Activated CD4-positive, alpha-beta memory T cell treated with anti-CD3 and anti-CD28 coated beads, Interleukin-2, amount 10 ng/mL, durations not matched to agents 7 days and 5 days (primary cell): Measurements from ENCODE around the gene GNE. TPM values are rescaled to one million over a fixed set of nuclear protein-coding genes. Genes with fewer than 3 reads are reported as not detected.
"Not testable (repeated sequence)": the region's sequence is repeated elsewhere in the genome, so short reads cannot be mapped to it uniquely, and the experiment has no call there.

Experiments used
- CTCF ChIA-PET: fragments of 350-600 bp; sonication (Branson Sonifier 250); formaldehyde crosslinking; loops from one replicate; lab custom pipeline; 2021; ENCODE audit warnings: antibody characterized with exemption, inconsistent platforms; lab: Charles Lee
- POLR2A ChIA-PET: fragments of 350-600 bp; sonication (Branson Sonifier 250); formaldehyde crosslinking; loops from one replicate; lab custom pipeline; 2021; ENCODE audit warnings: antibody characterized with exemption; lab: Charles Lee
- DNase-seq: peaks from one replicate; pipeline ENCODE4 v3.0.0-alpha.2; 2020
- H3K27ac Mint-ChIP-seq: one replicate; pipeline ENCODE4 v1.8.0; 2021; ENCODE audit warnings: mild to moderate bottlenecking, mixed read lengths
- H3K27me3 Mint-ChIP-seq: one replicate; pipeline ENCODE4 v1.8.0; 2021; ENCODE audit warnings: mixed read lengths
- H3K36me3 Mint-ChIP-seq: one replicate; pipeline ENCODE4 v1.8.0; 2021; ENCODE audit warnings: low read depth, mixed read lengths
- H3K4me1 Mint-ChIP-seq: one replicate; pipeline ENCODE4 v1.8.0; 2021; ENCODE audit warnings: mixed read lengths
- H3K4me3 Mint-ChIP-seq: one replicate; pipeline ENCODE4 v1.8.0; 2021; ENCODE audit warnings: mild to moderate bottlenecking, mixed read lengths
- H3K9me3 Mint-ChIP-seq: one replicate; pipeline ENCODE4 v1.8.0; 2021; ENCODE audit warnings: mixed read lengths
- total RNA-seq, 2 experiments: library from RNA; stranded (reverse); gene quantifications; one replicate each; pipeline ENCODE4 v1.2.3, GENCODE V29; 2021

The GNE gene
- total RNA-seq, 2 experiments from 2014 or later = 22.0 to 23.0 TPM

DNA sequence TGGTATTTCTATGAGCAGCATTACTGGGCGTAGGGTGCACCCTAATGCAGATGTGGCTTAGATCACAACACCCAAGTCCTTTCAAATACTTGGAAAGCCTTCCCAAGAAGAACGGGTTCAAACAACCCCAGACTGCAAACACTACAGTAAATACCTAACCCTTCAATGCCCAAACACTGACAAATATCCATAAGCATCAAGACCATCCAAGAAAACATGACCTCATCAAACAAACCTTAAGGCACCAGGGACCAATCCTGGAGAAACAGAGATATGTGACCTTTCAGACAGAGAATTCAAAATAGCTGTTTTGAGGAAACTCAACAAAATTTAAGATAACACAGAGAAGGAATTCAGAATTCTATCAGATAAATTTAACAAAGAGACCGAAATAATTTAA is 83.0 kb downstream of the GNE start:
- not testable (repeated sequence) for H3K27ac Mint-ChIP-seq, H3K4me1 Mint-ChIP-seq, DNase-seq, H3K9me3 Mint-ChIP-seq, H3K4me3 Mint-ChIP-seq, H3K36me3 Mint-ChIP-seq
- peaks cover 10% of the 10 kb centered on the region for H3K27me3 Mint-ChIP-seq
- ChIA-PET POLR2A (interaction anchor here (1.0 kb wide), 1 partner anchor 73 kb away, joined by 3 read pairs; no protein-coding TSS in a partner anchor), CTCF (interaction anchor here (0.7 to 1.5 kb wide), 4 partner anchors 12 to 72 kb away, joined by 3 to 5 read pairs (median 4); partner anchors contain the start of gene CLTA)

DNA sequence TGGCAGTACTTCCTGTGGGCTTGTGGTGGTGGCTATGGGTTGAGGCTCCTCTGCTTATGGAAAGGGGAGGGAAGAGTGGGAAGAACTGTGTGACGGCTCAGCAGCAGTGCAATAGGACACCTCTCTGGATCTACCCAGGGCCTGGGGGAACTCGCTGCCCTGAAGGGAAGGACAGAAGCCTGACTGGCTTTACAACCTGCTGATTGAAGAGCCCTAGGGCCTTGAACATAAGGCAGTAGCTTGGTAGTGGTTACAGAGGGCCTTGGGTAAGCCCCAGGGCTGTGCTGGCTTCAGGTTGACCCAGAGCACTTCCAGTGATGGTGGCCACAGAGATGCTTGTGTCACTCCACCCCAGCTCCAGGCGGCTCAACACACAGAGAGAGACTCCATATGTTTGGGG is 83.5 kb downstream of the GNE start:
- Mint-ChIP-seq H3K27ac (no peak overlapping the region), H3K4me3 (no peak overlapping the region), H3K36me3 (no peaks in the 10 kb centered on the region), H3K27me3 (peaks cover 8% of the 10 kb centered on the region), H3K4me1 (peaks cover 9% of the 10 kb centered on the region), H3K9me3 (no peaks in the 10 kb centered on the region)
- CTCF ChIA-PET = interaction anchor here (0.7 to 1.5 kb wide), 3 partner anchors 13 to 72 kb away, joined by 3 to 5 read pairs (median 4); partner anchors contain the start of gene CLTA
- no peak for DNase-seq
- POLR2A ChIA-PET = no interaction called here

DNA sequence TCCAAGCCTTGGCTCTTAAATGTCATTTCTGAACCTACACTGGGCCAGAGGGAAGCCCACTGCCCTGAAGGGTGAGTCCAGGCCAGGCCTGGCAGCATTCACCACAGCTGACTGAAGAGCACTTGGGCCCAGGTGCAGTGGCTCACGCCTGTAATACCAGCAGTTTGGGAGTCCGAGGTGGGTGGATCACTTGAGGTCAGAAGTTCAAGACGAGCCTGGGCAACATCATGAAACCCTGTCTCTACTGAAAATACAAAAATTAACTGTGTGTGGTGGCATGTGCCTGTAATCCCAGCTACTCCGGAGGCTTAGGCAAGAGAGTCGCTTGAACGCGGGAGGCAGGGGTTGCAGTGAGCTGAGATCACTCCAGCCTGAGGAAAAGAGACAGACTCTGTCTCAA is 84.0 kb downstream of the GNE start:
- Mint-ChIP-seq H3K4me3 (no peak overlapping the region), H3K36me3 (no peaks in the 10 kb centered on the region), H3K9me3 (no peaks in the 10 kb centered on the region), H3K27ac (no peak overlapping the region), H3K27me3 (peaks cover 8% of the 10 kb centered on the region), H3K4me1 (peaks cover 9% of the 10 kb centered on the region)
- DNase-seq = no peak
- CTCF ChIA-PET = interaction anchor here (1.5 kb wide), 1 partner anchor 71 kb away, joined by 5 read pairs; no protein-coding TSS in a partner anchor
- POLR2A ChIA-PET = interaction anchor here (1.1 kb wide), 1 partner anchor 16 kb away, joined by 3 read pairs; the partner anchor contains the start of gene CLTA

DNA sequence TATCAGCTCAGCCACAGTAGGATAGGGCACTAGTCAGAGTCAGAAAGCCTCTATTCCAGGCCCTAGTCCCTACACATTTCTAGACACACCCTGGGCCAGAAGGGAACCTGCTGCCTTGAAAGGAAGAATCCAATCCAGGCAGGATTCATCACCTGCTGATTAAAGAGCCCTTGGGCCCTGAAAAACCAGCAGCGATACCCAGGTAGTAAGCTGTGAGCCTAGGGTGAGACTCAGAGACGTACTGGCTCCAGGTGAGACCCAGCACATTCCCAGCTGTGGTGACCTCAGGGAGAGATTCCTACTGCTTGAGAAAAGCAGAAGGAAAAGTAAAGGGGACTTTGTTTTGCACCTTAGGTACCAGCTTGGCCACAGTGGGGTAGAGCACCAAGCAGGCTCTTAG is 84.4 kb downstream of the GNE start:
- Mint-ChIP-seq H3K27ac (no peak overlapping the region), H3K36me3 (no peaks in the 10 kb centered on the region), H3K4me3 (no peak overlapping the region), H3K27me3 (peaks cover 8% of the 10 kb centered on the region), H3K9me3 (no peaks in the 10 kb centered on the region), H3K4me1 (peaks cover 5% of the 10 kb centered on the region)
- ChIA-PET POLR2A (interaction anchor here (1.1 kb wide), 1 partner anchor 17 kb away, joined by 3 read pairs; the partner anchor contains the start of gene CLTA), CTCF (no interaction called here)
- no peak for DNase-seq

DNA sequence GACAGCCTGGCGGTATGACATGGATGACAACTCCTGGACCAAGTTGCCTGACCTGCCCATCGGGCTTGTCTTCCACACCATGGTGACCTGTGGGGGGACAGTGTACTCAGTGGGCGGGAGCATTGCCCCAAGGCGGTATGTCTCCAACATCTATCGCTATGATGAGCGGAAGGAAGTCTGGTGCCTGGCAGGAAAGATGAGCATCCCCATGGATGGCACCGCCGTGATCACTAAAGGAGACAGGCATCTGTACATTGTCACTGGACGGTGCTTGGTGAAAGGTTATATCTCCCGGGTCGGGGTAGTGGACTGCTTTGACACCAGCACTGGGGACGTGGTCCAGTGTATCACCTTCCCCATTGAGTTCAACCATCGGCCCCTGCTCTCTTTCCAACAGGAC is 87.7 kb downstream of the GNE start:
- DNase-seq = no peak
- Mint-ChIP-seq H3K27me3 (peaks cover 14% of the 10 kb centered on the region), H3K9me3 (no peaks in the 10 kb centered on the region), H3K4me3 (no peak overlapping the region), H3K36me3 (no peaks in the 10 kb centered on the region), H3K27ac (no peak overlapping the region), H3K4me1 (peaks cover 12% of the 10 kb centered on the region)
- ChIA-PET POLR2A (interaction anchor here (4.8 kb wide), 1 partner anchor 19 kb away, joined by 44 read pairs; the partner anchor contains the start of gene CLTA), CTCF (interaction anchor here (10.1 kb wide), 1 partner anchor 68 kb away, joined by 325 read pairs; no protein-coding TSS in a partner anchor)

DNA sequence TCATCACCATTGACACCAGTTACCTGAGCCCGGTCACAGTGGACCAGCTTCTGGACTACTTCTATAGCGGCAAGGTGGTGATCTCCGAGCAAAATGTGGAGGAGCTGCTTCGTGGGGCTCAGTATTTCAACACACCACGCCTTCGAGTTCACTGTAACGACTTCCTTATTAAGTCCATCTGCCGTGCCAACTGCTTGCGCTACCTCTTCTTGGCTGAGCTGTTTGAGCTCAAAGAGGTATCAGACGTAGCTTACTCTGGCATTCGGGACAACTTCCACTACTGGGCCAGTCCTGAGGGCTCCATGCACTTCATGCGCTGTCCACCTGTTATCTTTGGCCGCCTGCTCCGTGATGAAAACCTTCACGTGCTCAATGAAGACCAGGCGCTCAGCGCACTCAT is 88.5 kb downstream of the GNE start:
- no peak overlapping the region for H3K27ac Mint-ChIP-seq
- ChIA-PET CTCF (interaction anchor here (1.3 to 10.1 kb wide), 3 partner anchors 21 to 161 kb away, joined by 4 to 325 read pairs (median 33); partner anchors contain the start of gene CLTA), POLR2A (interaction anchor here (0.7 to 4.8 kb wide), 3 partner anchors 19 to 77 kb away, joined by 3 to 44 read pairs (median 4); partner anchors contain the start of gene CLTA)
- peaks cover 14% of the 10 kb centered on the region for H3K27me3 Mint-ChIP-seq
- no peak overlapping the region for H3K4me3 Mint-ChIP-seq
- H3K36me3 Mint-ChIP-seq = no peaks in the 10 kb centered on the region
- H3K9me3 Mint-ChIP-seq = no peaks in the 10 kb centered on the region
- DNase-seq = no peak
- peaks cover 14% of the 10 kb centered on the region for H3K4me1 Mint-ChIP-seq

DNA sequence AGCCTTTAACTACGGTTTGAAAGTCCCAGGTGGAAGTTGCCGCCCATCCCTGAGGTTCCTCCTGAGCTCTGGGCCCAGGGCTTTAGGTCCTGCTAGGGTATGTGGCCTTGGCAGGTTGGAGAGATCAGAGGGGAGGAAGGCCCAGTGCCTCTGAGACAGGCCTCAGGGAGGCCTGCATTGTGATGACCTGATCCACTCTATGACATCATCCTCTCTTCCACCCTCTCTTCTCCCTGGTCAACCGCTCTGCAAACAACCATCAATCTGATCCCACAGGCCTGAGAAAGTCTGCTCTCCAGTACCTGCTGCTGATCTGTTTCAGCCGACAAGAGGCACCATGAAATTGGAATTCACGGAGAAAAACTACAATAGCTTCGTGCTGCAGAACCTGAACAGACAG is 89.1 kb downstream of the GNE start, which contains the start of gene CCIN:
CCIN (plus strand) TSS at position 223 of the 400 bp plus-strand sequence; CDS start at position 338, 115 bp downstream.
- no peaks in the 10 kb centered on the region for H3K9me3 Mint-ChIP-seq

DNA sequence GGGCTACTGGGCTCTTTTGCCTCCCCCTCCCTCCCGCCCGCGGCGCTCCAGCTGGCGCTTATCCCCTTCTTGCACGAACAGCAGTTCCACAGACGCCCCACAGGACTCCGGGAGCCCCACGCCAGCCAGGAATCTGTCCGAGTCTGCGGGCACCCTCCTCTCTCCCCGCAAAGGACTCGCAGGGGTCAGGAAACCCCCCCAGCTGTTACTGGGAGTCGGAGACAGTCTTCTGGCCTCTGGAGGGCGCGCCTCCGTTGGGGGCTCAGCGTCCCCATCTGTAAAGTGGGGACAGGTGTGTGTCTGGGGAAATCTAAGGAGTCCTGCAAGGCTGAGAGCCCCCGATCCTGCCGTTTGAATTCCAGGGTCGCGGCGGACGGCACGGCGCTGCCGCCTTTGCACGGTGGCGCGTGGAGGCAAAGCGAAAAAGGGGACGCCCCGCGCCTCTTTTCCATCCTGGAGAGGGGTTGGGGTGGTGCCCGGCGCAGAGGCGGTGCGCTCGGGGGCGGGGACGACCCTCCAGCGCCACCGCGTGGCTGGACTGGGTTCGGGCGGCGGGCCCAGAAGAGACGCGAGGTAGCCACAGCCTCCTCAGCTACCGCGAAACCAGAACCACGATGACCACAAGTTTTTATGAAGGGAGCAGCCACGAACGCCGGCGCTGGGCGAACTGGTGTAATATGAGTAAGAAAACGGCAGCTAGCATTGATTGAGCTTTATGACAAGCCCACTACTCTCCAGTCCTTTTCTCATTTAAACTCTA is 91.9 kb downstream of the GNE start:
- Mint-ChIP-seq H3K36me3 (peaks cover 2% of the 10 kb centered on the region), H3K27ac (no peak overlapping the region), H3K9me3 (no peaks in the 10 kb centered on the region), H3K4me3 (peak overlapping the region; percentile 66), H3K27me3 (peaks cover 14% of the 10 kb centered on the region), H3K4me1 (peaks cover 12% of the 10 kb centered on the region)
- CTCF ChIA-PET = interaction anchor here (0.7 to 10.1 kb wide), 29 partner anchors 9 to 163 kb away, joined by 3 to 325 read pairs (median 5); partner anchors contain the start of genes CLTA and GLIPR2
- DNase-seq = peak; percentile 87
- POLR2A ChIA-PET = interaction anchor here (0.6 to 5.0 kb wide), 10 partner anchors 12 to 64 kb away, joined by 3 to 44 read pairs (median 8); partner anchors contain the start of genes CLTA and GLIPR2

More for the DNA sequence above, 89.1 kb downstream of the GNE start, which contains the start of gene CCIN:
- Mint-ChIP-seq H3K36me3 (no peaks in the 10 kb centered on the region), H3K27ac (no peak within 1 kb of the TSS), H3K27me3 (peaks cover 14% of the 10 kb centered on the region), H3K4me1 (peaks cover 12% of the 10 kb centered on the region), H3K4me3 (no peak within 1 kb of the TSS)
- POLR2A ChIA-PET = interaction anchor here (0.7 to 4.8 kb wide), 3 partner anchors 18 to 76 kb away, joined by 3 to 44 read pairs (median 4); partner anchors contain the start of gene CLTA
- CTCF ChIA-PET = interaction anchor here (1.3 to 10.1 kb wide), 4 partner anchors 22 to 160 kb away, joined by 3 to 325 read pairs (median 18); partner anchors contain the start of gene CLTA
- DNase-seq = no peak

DNA sequence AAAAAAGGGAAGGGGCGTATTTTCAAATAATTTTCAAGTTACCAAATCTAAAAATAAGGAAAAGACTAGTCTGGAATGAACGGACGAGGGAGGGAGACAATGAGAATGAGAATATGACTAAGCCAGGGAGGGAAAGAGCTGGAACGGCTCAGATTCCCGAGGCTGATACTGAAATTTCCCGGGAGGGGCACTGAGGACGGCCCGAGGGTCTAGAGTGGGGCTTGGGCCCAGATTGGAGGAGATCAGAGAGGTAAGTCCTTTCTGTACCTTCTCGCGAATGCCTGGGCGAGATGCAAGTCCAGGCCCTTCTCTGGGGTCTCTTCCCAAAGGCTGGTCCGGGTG is 92.5 kb downstream of the GNE start:
- H3K4me1 Mint-ChIP-seq = peaks cover 12% of the 10 kb centered on the region
- H3K4me3 Mint-ChIP-seq = peak overlapping the region; percentile 12
- H3K36me3 Mint-ChIP-seq = peaks cover 4% of the 10 kb centered on the region
- H3K27me3 Mint-ChIP-seq = peaks cover 14% of the 10 kb centered on the region
- ChIA-PET CTCF (interaction anchor here (1.4 to 10.1 kb wide), 12 partner anchors 8 to 159 kb away, joined by 3 to 325 read pairs (median 9); partner anchors contain the start of genes CLTA and GLIPR2), POLR2A (interaction anchor here (0.6 to 5.0 kb wide), 6 partner anchors 11 to 38 kb away, joined by 3 to 44 read pairs (median 9); partner anchors contain the start of genes CLTA and GLIPR2)
- no peak for DNase-seq
- H3K9me3 Mint-ChIP-seq = no peaks in the 10 kb centered on the region
- no peak overlapping the region for H3K27ac Mint-ChIP-seq

DNA sequence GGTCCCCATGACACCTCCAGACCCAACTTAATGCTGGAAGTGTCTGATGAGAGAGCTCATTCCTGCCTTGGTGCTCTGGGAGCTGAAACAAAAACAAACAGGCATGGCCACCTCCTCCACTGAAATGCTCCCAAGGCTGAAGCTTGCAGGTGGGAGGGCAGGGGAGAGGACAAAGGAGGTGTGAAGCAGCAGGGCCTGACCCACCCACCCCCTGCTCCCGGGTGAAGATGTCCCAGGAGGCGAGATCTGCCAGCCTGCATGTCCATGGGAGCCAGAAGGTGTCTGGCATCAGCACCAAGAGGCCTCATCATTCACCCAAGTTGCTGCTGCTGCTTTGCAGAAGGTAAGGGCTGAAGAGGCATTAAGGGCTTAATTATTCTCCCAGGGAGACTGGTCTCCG is 93.3 kb downstream of the GNE start:
- H3K36me3 Mint-ChIP-seq = peaks cover 9% of the 10 kb centered on the region
- H3K4me3 Mint-ChIP-seq = peak overlapping the region; percentile 17
- peaks cover 14% of the 10 kb centered on the region for H3K27me3 Mint-ChIP-seq
- H3K9me3 Mint-ChIP-seq = no peaks in the 10 kb centered on the region
- POLR2A ChIA-PET = interaction anchor here (1.0 to 5.0 kb wide), 10 partner anchors 12 to 62 kb away, joined by 3 to 22 read pairs (median 8); partner anchors contain the start of genes CLTA and GLIPR2
- no peak overlapping the region for H3K27ac Mint-ChIP-seq
- CTCF ChIA-PET = interaction anchor here (1.2 to 10.1 kb wide), 7 partner anchors 10 to 157 kb away, joined by 3 to 325 read pairs (median 10); no protein-coding TSS in a partner anchor
- peaks cover 12% of the 10 kb centered on the region for H3K4me1 Mint-ChIP-seq
- no peak for DNase-seq
